Measurements from ENCODE around the gene ZSWIM8.

The ZSWIM8 gene

GRCh38 chr10:73762915-73763314 is 22.5 kb upstream of the ZSWIM8 start:
- Histone ChIP-seq H2BK5ac (ENCODE audit: low read depth, low read length, poor library complexity) (no peak overlapping the region), H3K4me2 (ENCODE audit: low read length) (no peak overlapping the region), H3K4me1 (ENCODE audit: control insufficient read depth in 1 of 2, insufficient read depth in 2 of 2, low read length in 2 of 2) (peaks cover 0 to 3% of the 10 kb centered on the region in 2 experiments), H3K4ac (ENCODE audit: low read depth, low read length) (no peak overlapping the region), H4K8ac (ENCODE audit: low read depth, low read length) (no peak overlapping the region), H3K18ac (ENCODE audit: low read length) (no peak overlapping the region), H2AFZ (ENCODE audit: insufficient read depth, low read length, poor library complexity) (no peak overlapping the region), H2AK5ac (ENCODE audit: low read length) (no peak overlapping the region), H3K27me3 (ENCODE audit: insufficient read depth, low read length) (no peaks in the 10 kb centered on the region), H3K23ac (ENCODE audit: low read length) (no peak overlapping the region), H3K27ac (ENCODE audit: low read depth, low read length) (no peak overlapping the region), H2BK12ac (ENCODE audit: low read length) (no peak overlapping the region), H3K14ac (ENCODE audit: low read length) (no peak overlapping the region), H3K79me1 (ENCODE audit: low read length) (no peaks in the 10 kb centered on the region), H3K4me3 (ENCODE audit: low read depth, low read length) (no peak overlapping the region), H3K36me3 (ENCODE audit: control insufficient read depth in 1 of 2, insufficient read depth in 2 of 2, low read length in 2 of 2) (peaks cover 43 to 77% of the 10 kb centered on the region in 2 experiments), H3K79me2 (ENCODE audit: control insufficient read depth, insufficient read depth, low read length, poor library complexity) (no peaks in the 10 kb centered on the region), H4K12ac (ENCODE audit: low read depth, low read length) (no peak overlapping the region), H3K9ac (ENCODE audit: low read length) (no peak overlapping the region), H4K91ac (ENCODE audit: low read depth, low read length) (no peak overlapping the region), H2BK120ac (ENCODE audit: insufficient read depth, low read length, poor library complexity) (no peak overlapping the region), H3K9me3 (ENCODE audit: insufficient read depth, low read depth, low read length) (no peaks in the 10 kb centered on the region)
- no peak for DNase-seq
- WGBS (ENCODE audit: extremely low coverage, insufficient coverage, insufficient read length) = no CpG with 5 or more reads among the region's 2 CpGs

- no CpG with 5 or more reads among the region's 2 CpGs for WGBS (ENCODE audit: extremely low coverage, insufficient coverage, insufficient read length)
- no peak overlapping the region for H2BK120ac ChIP-seq (ENCODE audit: insufficient read depth, low read length, poor library complexity)
- peaks cover 43 to 80% of the 10 kb centered on the region in 2 experiments for H3K36me3 ChIP-seq (ENCODE audit: control insufficient read depth in 1 of 2, insufficient read depth in 2 of 2, low read length in 2 of 2)
- no peak overlapping the region for H4K8ac ChIP-seq (ENCODE audit: low read depth, low read length)
- no peak overlapping the region for H3K14ac ChIP-seq (ENCODE audit: low read length)
- H4K12ac ChIP-seq (ENCODE audit: low read depth, low read length) = no peak overlapping the region
- H3K27me3 ChIP-seq (ENCODE audit: insufficient read depth, low read length) = no peaks in the 10 kb centered on the region
- H2BK12ac ChIP-seq (ENCODE audit: low read length) = no peak overlapping the region
- H4K91ac ChIP-seq (ENCODE audit: low read depth, low read length) = no peak overlapping the region
- H2AK5ac ChIP-seq (ENCODE audit: low read length) = no peak overlapping the region
- H3K79me2 ChIP-seq (ENCODE audit: control insufficient read depth, insufficient read depth, low read length, poor library complexity) = no peaks in the 10 kb centered on the region
- H3K79me1 ChIP-seq (ENCODE audit: low read length) = no peaks in the 10 kb centered on the region
- H3K4me3 ChIP-seq (ENCODE audit: low read depth, low read length) = no peak overlapping the region
- H3K23ac ChIP-seq (ENCODE audit: low read length) = no peak overlapping the region
- no peak for DNase-seq
- H3K27ac ChIP-seq (ENCODE audit: low read depth, low read length) = no peak overlapping the region
- H3K4me2 ChIP-seq (ENCODE audit: low read length) = no peak overlapping the region
- no peak overlapping the region for H3K4ac ChIP-seq (ENCODE audit: low read depth, low read length)
- no peaks in the 10 kb centered on the region for H3K9me3 ChIP-seq (ENCODE audit: insufficient read depth, low read depth, low read length)
- H2AFZ ChIP-seq (ENCODE audit: insufficient read depth, low read length, poor library complexity) = no peak overlapping the region
- H3K4me1 ChIP-seq (ENCODE audit: control insufficient read depth in 1 of 2, insufficient read depth in 2 of 2, low read length in 2 of 2) = peaks cover 0 to 3% of the 10 kb centered on the region in 2 experiments
- H2BK5ac ChIP-seq (ENCODE audit: low read depth, low read length, poor library complexity) = no peak overlapping the region
- no peak overlapping the region for H3K18ac ChIP-seq (ENCODE audit: low read length)
- H3K9ac ChIP-seq (ENCODE audit: low read length) = no peak overlapping the region
Measured at GRCh38 chr10:73763343-73763742, 22.1 kb upstream of the ZSWIM8 start.

- no peak for DNase-seq
- Histone ChIP-seq H3K4me1 (ENCODE audit: control insufficient read depth in 1 of 2, insufficient read depth in 2 of 2, low read length in 2 of 2) (peaks cover 0 to 3% of the 10 kb centered on the region in 2 experiments), H4K12ac (ENCODE audit: low read depth, low read length) (no peak overlapping the region), H2AK5ac (ENCODE audit: low read length) (no peak overlapping the region), H3K9me3 (ENCODE audit: insufficient read depth, low read depth, low read length) (peaks cover 3% of the 10 kb centered on the region), H2AFZ (ENCODE audit: insufficient read depth, low read length, poor library complexity) (no peak overlapping the region), H4K91ac (ENCODE audit: low read depth, low read length) (no peak overlapping the region), H3K27ac (ENCODE audit: low read depth, low read length) (no peak overlapping the region), H2BK12ac (ENCODE audit: low read length) (no peak overlapping the region), H3K4me2 (ENCODE audit: low read length) (no peak overlapping the region), H3K79me1 (ENCODE audit: low read length) (no peaks in the 10 kb centered on the region), H4K8ac (ENCODE audit: low read depth, low read length) (no peak overlapping the region), H3K4me3 (ENCODE audit: low read depth, low read length) (no peak overlapping the region), H3K36me3 (ENCODE audit: control insufficient read depth in 1 of 2, insufficient read depth in 2 of 2, low read length in 2 of 2) (peaks cover 49 to 85% of the 10 kb centered on the region in 2 experiments), H3K27me3 (ENCODE audit: insufficient read depth, low read length) (no peaks in the 10 kb centered on the region), H2BK5ac (ENCODE audit: low read depth, low read length, poor library complexity) (no peak overlapping the region), H3K4ac (ENCODE audit: low read depth, low read length) (no peak overlapping the region), H3K14ac (ENCODE audit: low read length) (no peak overlapping the region), H3K9ac (ENCODE audit: low read length) (no peak overlapping the region), H3K79me2 (ENCODE audit: control insufficient read depth, insufficient read depth, low read length, poor library complexity) (no peaks in the 10 kb centered on the region), H3K23ac (ENCODE audit: low read length) (no peak overlapping the region), H2BK120ac (ENCODE audit: insufficient read depth, low read length, poor library complexity) (no peak overlapping the region), H3K18ac (ENCODE audit: low read length) (no peak overlapping the region)
- WGBS (ENCODE audit: extremely low coverage, insufficient coverage, insufficient read length) = no CpG with 5 or more reads among the region's 6 CpGs
Measured at GRCh38 chr10:73765066-73765465, 20.3 kb upstream of the ZSWIM8 start.

- peaks cover 12% of the 10 kb centered on the region for H3K79me1 ChIP-seq (ENCODE audit: low read length)
- H2BK12ac ChIP-seq (ENCODE audit: low read length) = no peak overlapping the region
- H4K8ac ChIP-seq (ENCODE audit: low read depth, low read length) = no peak overlapping the region
- no peak overlapping the region for H4K12ac ChIP-seq (ENCODE audit: low read depth, low read length)
- no peak overlapping the region for H3K9ac ChIP-seq (ENCODE audit: low read length)
- H3K23ac ChIP-seq (ENCODE audit: low read length) = no peak overlapping the region
- no peak overlapping the region for H3K14ac ChIP-seq (ENCODE audit: low read length)
- no peak overlapping the region for H4K91ac ChIP-seq (ENCODE audit: low read depth, low read length)
- no peak overlapping the region for H2AFZ ChIP-seq (ENCODE audit: insufficient read depth, low read length, poor library complexity)
- peaks cover 43 to 72% of the 10 kb centered on the region in 2 experiments for H3K36me3 ChIP-seq (ENCODE audit: control insufficient read depth in 1 of 2, insufficient read depth in 2 of 2, low read length in 2 of 2)
- H3K27me3 ChIP-seq (ENCODE audit: insufficient read depth, low read length) = no peaks in the 10 kb centered on the region
- peaks cover 12% of the 10 kb centered on the region for H3K79me2 ChIP-seq (ENCODE audit: control insufficient read depth, insufficient read depth, low read length, poor library complexity)
- H3K9me3 ChIP-seq (ENCODE audit: insufficient read depth, low read depth, low read length) = peaks cover 3% of the 10 kb centered on the region
- no peak overlapping the region for H3K18ac ChIP-seq (ENCODE audit: low read length)
- H3K27ac ChIP-seq (ENCODE audit: low read depth, low read length) = no peak overlapping the region
- WGBS (ENCODE audit: extremely low coverage, insufficient coverage, insufficient read length) = no CpG with 5 or more reads among the region's 11 CpGs
- H2BK120ac ChIP-seq (ENCODE audit: insufficient read depth, low read length, poor library complexity) = no peak overlapping the region
- no peak overlapping the region for H3K4me2 ChIP-seq (ENCODE audit: low read length)
- DNase-seq = no peak
- H2BK5ac ChIP-seq (ENCODE audit: low read depth, low read length, poor library complexity) = no peak overlapping the region
- H2AK5ac ChIP-seq (ENCODE audit: low read length) = no peak overlapping the region
- H3K4me1 ChIP-seq (ENCODE audit: control insufficient read depth in 1 of 2, insufficient read depth in 2 of 2, low read length in 2 of 2) = peaks cover 3 to 10% of the 10 kb centered on the region in 2 experiments
- no peak overlapping the region for H3K4me3 ChIP-seq (ENCODE audit: low read depth, low read length)
- H3K4ac ChIP-seq (ENCODE audit: low read depth, low read length) = no peak overlapping the region
Measured at GRCh38 chr10:73768881-73769280, 16.5 kb upstream of the ZSWIM8 start.

Measured in trophoblast cell (in vitro differentiated cells and primary cell).